ENCODE data around the gene RNFT2. TPM values are rescaled to one million over a fixed set of nuclear protein-coding genes. Genes with fewer than 3 reads are reported as not detected.

The RNFT2 gene
- total RNA-seq, 3 donors from 2014 or later = under 0.01 to 1.9 (median 1.6) TPM

- H3K27me3 ChIP-seq = no peaks in the 10 kb centered on the region
Measured at GRCh38 chr12:116839287-116839830, 101.2 kb downstream of the RNFT2 start.

GRCh38 chr12:116843085-116843484 is 105.0 kb downstream of the RNFT2 start:
- no peak overlapping the region for H3K4me3 ChIP-seq
- intact Hi-C loops (cut with DNase I; ENCODE audit: low total_unique reads) = no loop called here
- H3K4me1 ChIP-seq = no peaks in the 10 kb centered on the region
- TF ChIP-seq POLR2AphosphoS5 (IDR thresholded peaks at IDR 0.05) (no peak), CTCF (IDR thresholded peaks at IDR 0.05) (no peak), POLR2A (IDR thresholded peaks at IDR 0.05) (no peak)
- no peaks in the 10 kb centered on the region for H3K36me3 ChIP-seq
- no peaks in the 10 kb centered on the region for H3K9me3 ChIP-seq
- no peak for DNase-seq (ENCODE audit: low spot score in 2 of 2)
- no peak overlapping the region for H3K27ac ChIP-seq
- no peaks in the 10 kb centered on the region for H3K27me3 ChIP-seq

More at GRCh38 chr12:116839287-116839830, 101.2 kb downstream of the RNFT2 start:
- H3K9me3 ChIP-seq = no peaks in the 10 kb centered on the region
- H3K4me3 ChIP-seq = no peak overlapping the region
- no peak overlapping the region for H3K27ac ChIP-seq
- TF ChIP-seq POLR2AphosphoS5 (IDR thresholded peaks at IDR 0.05) (no peak), CTCF (IDR thresholded peaks at IDR 0.05) (no peak), POLR2A (IDR thresholded peaks at IDR 0.05) (no peak)
- no peak for DNase-seq (ENCODE audit: low spot score in 2 of 2)
- H3K4me1 ChIP-seq = no peaks in the 10 kb centered on the region
- intact Hi-C loops (cut with DNase I; ENCODE audit: low total_unique reads) = no loop called here
- no peaks in the 10 kb centered on the region for H3K36me3 ChIP-seq

GRCh38 chr12:116849216-116849615 is 111.1 kb downstream of the RNFT2 start:
- Histone ChIP-seq H3K4me3 (no peak overlapping the region), H3K4me1 (no peaks in the 10 kb centered on the region), H3K27me3 (no peaks in the 10 kb centered on the region), H3K9me3 (no peaks in the 10 kb centered on the region), H3K27ac (no peak overlapping the region), H3K36me3 (no peaks in the 10 kb centered on the region)
- no peak for DNase-seq (ENCODE audit: low spot score in 2 of 2)
- TF ChIP-seq CTCF (IDR thresholded peaks at IDR 0.05) = no peak
- no peak for TF ChIP-seq POLR2AphosphoS5 (IDR thresholded peaks at IDR 0.05)
- no peak for TF ChIP-seq POLR2A (IDR thresholded peaks at IDR 0.05)
- intact Hi-C loops (cut with DNase I; ENCODE audit: low total_unique reads) = no loop called here

DNA sequence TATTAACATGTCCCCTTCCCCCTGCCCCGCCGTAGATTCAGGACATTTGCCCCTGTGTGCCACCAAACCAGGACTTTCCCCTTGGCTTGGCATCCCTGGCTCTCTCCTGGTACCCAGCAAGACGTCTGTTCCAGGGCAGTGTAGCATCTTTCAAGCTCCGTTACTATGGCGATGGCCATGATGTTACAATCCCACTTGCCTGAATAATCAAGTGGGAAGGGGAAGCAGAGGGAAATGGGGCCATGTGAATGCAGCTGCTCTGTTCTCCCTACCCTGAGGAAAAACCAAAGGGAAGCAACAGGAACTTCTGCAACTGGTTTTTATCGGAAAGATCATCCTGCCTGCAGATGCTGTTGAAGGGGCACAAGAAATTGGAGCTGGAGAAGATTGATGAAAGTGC is 114.2 kb downstream of the RNFT2 start:
- no peaks in the 10 kb centered on the region for H3K9me3 ChIP-seq
- H3K36me3 ChIP-seq = no peaks in the 10 kb centered on the region
- intact Hi-C loops (cut with DNase I; ENCODE audit: low total_unique reads) = no loop called here
- TF ChIP-seq POLR2AphosphoS5 (IDR thresholded peaks at IDR 0.05) (no peak), POLR2A (IDR thresholded peaks at IDR 0.05) (no peak), CTCF (IDR thresholded peaks at IDR 0.05) (no peak)
- H3K4me3 ChIP-seq = no peak overlapping the region
- no peaks in the 10 kb centered on the region for H3K4me1 ChIP-seq
- no peak overlapping the region for H3K27ac ChIP-seq
- DNase-seq (ENCODE audit: low spot score in 2 of 2) = no peak
- peaks cover 0 to 5% of the 10 kb centered on the region in 2 donors for H3K27me3 ChIP-seq

GRCh38 chr12:116853507-116853906 is 115.4 kb downstream of the RNFT2 start:
- no peaks in the 10 kb centered on the region for H3K4me1 ChIP-seq
- peaks cover 0 to 5% of the 10 kb centered on the region in 2 donors for H3K27me3 ChIP-seq
- H3K4me3 ChIP-seq = no peak overlapping the region
- H3K9me3 ChIP-seq = no peaks in the 10 kb centered on the region
- intact Hi-C loops (cut with DNase I; ENCODE audit: low total_unique reads) = no loop called here
- H3K27ac ChIP-seq = no peak overlapping the region
- no peaks in the 10 kb centered on the region for H3K36me3 ChIP-seq
- no peak for DNase-seq (ENCODE audit: low spot score in 2 of 2)
- TF ChIP-seq POLR2A (IDR thresholded peaks at IDR 0.05) (no peak), CTCF (IDR thresholded peaks at IDR 0.05) (no peak), POLR2AphosphoS5 (IDR thresholded peaks at IDR 0.05) (no peak)

Measured in breast epithelium (tissue), 4 donors.